Activated CD8-positive, alpha-beta memory T cell treated with anti-CD3 and anti-CD28 coated beads for 48 hours (primary cell): ENCODE measurements around the gene UBALD2.
"Not testable (repeated sequence)": the region's sequence is repeated elsewhere in the genome, so short reads cannot be mapped to it uniquely, and the experiment has no call there.

Experiments
- DNase-seq, 3 experiments: peaks; one replicate each; pipeline ENCODE4 v3.0.0-alpha.2; 2020; ENCODE audit warnings: low read depth in 2 of 3, low spot score in 2 of 3

The UBALD2 gene

GRCh38 chr17:76244721-76245120 is 20.4 kb upstream of the UBALD2 start:
- not testable (repeated sequence) for DNase-seq

- no peak for DNase-seq
Measured at GRCh38 chr17:76246080-76247066, 18.8 kb upstream of the UBALD2 start.

GRCh38 chr17:76247304-76247703 is 17.8 kb upstream of the UBALD2 start:
- no peak for DNase-seq

- no peak for DNase-seq
Measured at GRCh38 chr17:76248013-76248782, 16.9 kb upstream of the UBALD2 start.

- DNase-seq: no peak
Measured at GRCh38 chr17:76250141-76250540, 15.0 kb upstream of the UBALD2 start.

- DNase-seq: no peak
Measured at GRCh38 chr17:76251478-76252039, 13.6 kb upstream of the UBALD2 start.

- DNase-seq: no peak
Measured at GRCh38 chr17:76252040-76252954, 12.9 kb upstream of the UBALD2 start.

- not testable (repeated sequence) for DNase-seq
Measured at GRCh38 chr17:76252967-76253766, 12.0 kb upstream of the UBALD2 start.

GRCh38 chr17:76253841-76254240 is 11.3 kb upstream of the UBALD2 start:
- no peak for DNase-seq

- no peak for DNase-seq
Measured at GRCh38 chr17:76254275-76254674, 10.9 kb upstream of the UBALD2 start.

GRCh38 chr17:76255801-76256429 is 9.2 kb upstream of the UBALD2 start:
- no peak for DNase-seq

- DNase-seq: not testable (repeated sequence)
Measured at GRCh38 chr17:76256430-76257050, 8.6 kb upstream of the UBALD2 start.

GRCh38 chr17:76260220-76260619 is 4.9 kb upstream of the UBALD2 start:
- no peak for DNase-seq

GRCh38 chr17:76260669-76261068 is 4.5 kb upstream of the UBALD2 start:
- no peak for DNase-seq

- DNase-seq: no peak
Measured at GRCh38 chr17:76261421-76262215, 3.5 kb upstream of the UBALD2 start.

GRCh38 chr17:76262732-76263344 is 2.3 kb upstream of the UBALD2 start:
- no peak for DNase-seq

GRCh38 chr17:76263896-76264295 is 1.3 kb upstream of the UBALD2 start:
- DNase-seq: no peak

GRCh38 chr17:76264425-76264754 is 758 bp upstream of the UBALD2 start:
- DNase-seq: no peak
